BLaER1 (cell line): ENCODE measurements around the gene PLD1.

Experiments
- H3K27ac ChIP-seq: shearing (Covaris generic); formaldehyde crosslinking; 2 replicates; pipeline ENCODE4 v1.8.1; 2022
- H3K27me3 ChIP-seq: shearing (Covaris generic); formaldehyde crosslinking; 2 replicates; pipeline ENCODE4 v1.8.1; 2022
- H3K36me3 ChIP-seq: shearing (Covaris generic); formaldehyde crosslinking; 2 replicates; pipeline ENCODE4 v1.8.1; 2022
- H3K4me1 ChIP-seq: shearing (Covaris generic); formaldehyde crosslinking; 2 replicates; pipeline ENCODE4 v1.8.1; 2022
- H3K4me2 ChIP-seq: shearing (Covaris generic); formaldehyde crosslinking; 2 replicates; pipeline ENCODE4 v1.8.1; 2022
- H3K4me3 ChIP-seq: shearing (Covaris generic); formaldehyde crosslinking; 2 replicates; pipeline ENCODE4 v1.8.1; 2022
- H3K9ac ChIP-seq: shearing (Covaris generic); formaldehyde crosslinking; 2 replicates; pipeline ENCODE4 v1.8.1; 2022
- H3K9me3 ChIP-seq: shearing (Covaris generic); formaldehyde crosslinking; 2 replicates; pipeline ENCODE4 v1.8.1; 2022
- H4K20me1 ChIP-seq: shearing (Covaris generic); formaldehyde crosslinking; 2 replicates; pipeline ENCODE4 v1.8.1; 2022
- Cebpa-rat ChIP-seq: shearing (Covaris generic); IDR thresholded peaks from 2 replicates; pipeline ENCODE4 v1.8.1; 2022

The PLD1 gene

GRCh38 chr3:171839270-171839669 lies 29.0 kb upstream of the PLD1 start:
- no peaks in the 10 kb centered on the region for H3K36me3 ChIP-seq
- H3K27ac ChIP-seq, result no peak overlapping the region
- H3K9me3 ChIP-seq, result peaks cover 4% of the 10 kb centered on the region
- H3K27me3 ChIP-seq, result no peaks in the 10 kb centered on the region
- H3K4me3 ChIP-seq, result no peak overlapping the region
- no peak overlapping the region for H3K9ac ChIP-seq
- H3K4me1 ChIP-seq, result peaks cover 69% of the 10 kb centered on the region
- TF ChIP-seq Cebpa-rat, result no peak
- H3K4me2 ChIP-seq, result 0 out of 2 replicates have a peak overlapping the region, but pooled peaks have one; percentile 55
- H4K20me1 ChIP-seq, result no peaks in the 10 kb centered on the region

- H3K4me2 ChIP-seq, result peak overlapping the region; percentile 55
- H4K20me1 ChIP-seq, result no peaks in the 10 kb centered on the region
- H3K27ac ChIP-seq, result no peak overlapping the region
- no peaks in the 10 kb centered on the region for H3K27me3 ChIP-seq
- no peak overlapping the region; the same call in 1 of the 2 replicates for H3K9ac ChIP-seq
- peaks cover 71% of the 10 kb centered on the region for H3K4me1 ChIP-seq
- TF ChIP-seq Cebpa-rat, result no peak
- no peaks in the 10 kb centered on the region for H3K9me3 ChIP-seq
- H3K36me3 ChIP-seq, result no peaks in the 10 kb centered on the region
- no peak overlapping the region for H3K4me3 ChIP-seq
Observed at GRCh38 chr3:171838218-171838720, 28.0 kb upstream of the PLD1 start.

- H3K9me3 ChIP-seq, result no peaks in the 10 kb centered on the region
- H4K20me1 ChIP-seq, result no peaks in the 10 kb centered on the region
- no peak overlapping the region for H3K9ac ChIP-seq
- H3K4me1 ChIP-seq, result peaks cover 65% of the 10 kb centered on the region
- peak overlapping the region; percentile 55; the same call in 1 of the 2 replicates for H3K4me2 ChIP-seq
- no peak for TF ChIP-seq Cebpa-rat
- H3K4me3 ChIP-seq, result no peak overlapping the region
- H3K36me3 ChIP-seq, result no peaks in the 10 kb centered on the region
- H3K27me3 ChIP-seq, result no peaks in the 10 kb centered on the region
- H3K27ac ChIP-seq, result no peak overlapping the region
Observed at GRCh38 chr3:171837698-171838097, 27.4 kb upstream of the PLD1 start.

GRCh38 chr3:171836855-171837254 lies 26.6 kb upstream of the PLD1 start:
- no peaks in the 10 kb centered on the region for H3K9me3 ChIP-seq
- H3K4me1 ChIP-seq, result peaks cover 60% of the 10 kb centered on the region
- no peak for TF ChIP-seq Cebpa-rat
- H3K27ac ChIP-seq, result no peak overlapping the region
- no peaks in the 10 kb centered on the region for H4K20me1 ChIP-seq
- H3K4me2 ChIP-seq, result no peak overlapping the region
- H3K4me3 ChIP-seq, result no peak overlapping the region
- no peaks in the 10 kb centered on the region for H3K36me3 ChIP-seq
- no peak overlapping the region for H3K9ac ChIP-seq
- no peaks in the 10 kb centered on the region for H3K27me3 ChIP-seq

GRCh38 chr3:171835613-171836012 lies 25.3 kb upstream of the PLD1 start:
- H3K4me3 ChIP-seq, result no peak overlapping the region
- TF ChIP-seq Cebpa-rat, result no peak
- no peak overlapping the region for H3K27ac ChIP-seq
- H3K4me2 ChIP-seq, result no peak overlapping the region
- H3K9ac ChIP-seq, result no peak overlapping the region
- no peaks in the 10 kb centered on the region for H3K27me3 ChIP-seq
- no peaks in the 10 kb centered on the region for H4K20me1 ChIP-seq
- no peaks in the 10 kb centered on the region for H3K9me3 ChIP-seq
- no peaks in the 10 kb centered on the region for H3K36me3 ChIP-seq
- H3K4me1 ChIP-seq, result peaks cover 47% of the 10 kb centered on the region

- Histone ChIP-seq H3K27me3 (no peaks in the 10 kb centered on the region), H3K4me2 (no peak overlapping the region), H3K4me3 (no peak overlapping the region), H3K9ac (no peak overlapping the region), H3K36me3 (no peaks in the 10 kb centered on the region), H3K9me3 (no peaks in the 10 kb centered on the region), H3K27ac (no peak overlapping the region), H3K4me1 (peaks cover 44% of the 10 kb centered on the region), H4K20me1 (no peaks in the 10 kb centered on the region)
- no peak for TF ChIP-seq Cebpa-rat
Observed at GRCh38 chr3:171835116-171835515, 24.8 kb upstream of the PLD1 start.

GRCh38 chr3:171834461-171834801 lies 24.1 kb upstream of the PLD1 start:
- TF ChIP-seq Cebpa-rat, result no peak
- Histone ChIP-seq H3K27me3 (no peaks in the 10 kb centered on the region), H3K9ac (peak overlapping the region; percentile 45; the same call in 1 of the 2 replicates), H3K4me1 (peaks cover 48% of the 10 kb centered on the region), H3K4me2 (peak overlapping the region; percentile 18; the same call in 1 of the 2 replicates), H3K27ac (0 out of 2 replicates have a peak overlapping the region, but pooled peaks have one; percentile 9), H3K4me3 (no peak overlapping the region), H3K36me3 (no peaks in the 10 kb centered on the region), H3K9me3 (no peaks in the 10 kb centered on the region), H4K20me1 (no peaks in the 10 kb centered on the region)

GRCh38 chr3:171833789-171834460 lies 23.6 kb upstream of the PLD1 start:
- Histone ChIP-seq H3K9me3 (no peaks in the 10 kb centered on the region), H3K27ac (no peak overlapping the region), H4K20me1 (no peaks in the 10 kb centered on the region), H3K9ac (peak overlapping the region; percentile 45; the same call in 1 of the 2 replicates), H3K4me1 (peaks cover 43% of the 10 kb centered on the region), H3K4me3 (no peak overlapping the region), H3K27me3 (no peaks in the 10 kb centered on the region), H3K36me3 (no peaks in the 10 kb centered on the region), H3K4me2 (peak overlapping the region; percentile 18; the same call in 1 of the 2 replicates)
- TF ChIP-seq Cebpa-rat, result no peak

GRCh38 chr3:171832989-171833388 lies 22.7 kb upstream of the PLD1 start:
- Histone ChIP-seq H3K4me2 (no peak overlapping the region), H3K9ac (no peak overlapping the region), H4K20me1 (no peaks in the 10 kb centered on the region), H3K27me3 (no peaks in the 10 kb centered on the region), H3K4me3 (no peak overlapping the region), H3K4me1 (peaks cover 36% of the 10 kb centered on the region), H3K27ac (no peak overlapping the region), H3K9me3 (no peaks in the 10 kb centered on the region), H3K36me3 (no peaks in the 10 kb centered on the region)
- TF ChIP-seq Cebpa-rat, result no peak

GRCh38 chr3:171831936-171832335 lies 21.7 kb upstream of the PLD1 start:
- Histone ChIP-seq H3K4me3 (no peak overlapping the region), H3K36me3 (no peaks in the 10 kb centered on the region), H3K27me3 (no peaks in the 10 kb centered on the region), H3K4me2 (no peak overlapping the region), H3K4me1 (peaks cover 35% of the 10 kb centered on the region), H3K9me3 (no peaks in the 10 kb centered on the region), H4K20me1 (no peaks in the 10 kb centered on the region), H3K27ac (no peak overlapping the region), H3K9ac (no peak overlapping the region)
- no peak for TF ChIP-seq Cebpa-rat
